IPS DF 6.9 (cell line): ENCODE results near the gene BRI3.

Source experiments
- DNase-seq: peaks from one replicate; pipeline ENCODE4 v3.0.0-alpha.2; 2013; ENCODE audit warnings: low read depth, low spot score
- H3K27ac ChIP-seq: one replicate; pipeline ENCODE4 v1.5.1; 2013; ENCODE audit warnings: low read length, control low read depth
- H3K27me3 ChIP-seq: 2 replicates; pipeline ENCODE4 v1.6.1; 2013; ENCODE audit warnings: mild to moderate bottlenecking, low read length; ENCODE audit not compliant: control insufficient read depth, insufficient read depth
- H3K36me3 ChIP-seq: 2 replicates; pipeline ENCODE4 v1.6.1; 2013; ENCODE audit warnings: low read length; ENCODE audit not compliant: control insufficient read depth, insufficient read depth
- H3K4me1 ChIP-seq: 2 replicates; pipeline ENCODE4 v1.6.1; 2013; ENCODE audit warnings: low read length; ENCODE audit not compliant: control insufficient read depth, insufficient read depth
- H3K4me3 ChIP-seq: 2 replicates; pipeline ENCODE4 v1.5.1; 2013; ENCODE audit warnings: mild to moderate bottlenecking, low read length
- H3K9me3 ChIP-seq: 2 replicates; pipeline ENCODE4 v1.6.1; 2013; ENCODE audit warnings: low read length, inconsistent platforms; ENCODE audit not compliant: control insufficient read depth, insufficient read depth
- WGBS: extraction: QIAGEN DNeasy Blood & Tissue Kit; methylation state at CpG from one replicate; pipeline ENCODE4 v1.1.7; 2013; ENCODE audit warnings: mixed read lengths, missing lambda C conversion rate; ENCODE audit not compliant: insufficient read length, insufficient coverage; 5-methylcytosine and 5-hydroxymethylcytosine counted together

BRI3 gene

GRCh38 chr7:98280791-98281756, at the start of gene BRI3:
Gene BRI3, plus strand, starts transcription at chr7:98281686. Its CDS starts 110 bp downstream, at chr7:98281796.
- peak; percentile 45 for DNase-seq
- no peaks in the 10 kb centered on the region for H3K9me3 ChIP-seq
- peak within 1 kb of the TSS; percentile 58 for H3K4me3 ChIP-seq
- no CpG with 5 or more reads among the region's 92 CpGs for WGBS
- peaks cover 4% of the 10 kb centered on the region; the same call in 1 of the 2 replicates for H3K36me3 ChIP-seq
- H3K4me1 ChIP-seq, result peaks cover 10% of the 10 kb centered on the region
- H3K27ac ChIP-seq, result no peak within 1 kb of the TSS
- H3K27me3 ChIP-seq, result no peaks in the 10 kb centered on the region

GRCh38 chr7:98232263-98232585, 49.3 kb upstream of the BRI3 start:
- H3K4me3 ChIP-seq, result no peak overlapping the region
- no CpG with 5 or more reads among the region's 8 CpGs for WGBS
- no peaks in the 10 kb centered on the region for H3K27me3 ChIP-seq
- H3K9me3 ChIP-seq, result no peaks in the 10 kb centered on the region
- H3K4me1 ChIP-seq, result no peaks in the 10 kb centered on the region
- no peaks in the 10 kb centered on the region for H3K36me3 ChIP-seq
- no peak overlapping the region for H3K27ac ChIP-seq
- DNase-seq, result no peak

GRCh38 chr7:98232799-98233198, 48.7 kb upstream of the BRI3 start:
- no peaks in the 10 kb centered on the region for H3K27me3 ChIP-seq
- H3K4me3 ChIP-seq, result no peak overlapping the region
- H3K27ac ChIP-seq, result no peak overlapping the region
- no peak for DNase-seq
- no peaks in the 10 kb centered on the region for H3K9me3 ChIP-seq
- no peaks in the 10 kb centered on the region for H3K36me3 ChIP-seq
- no peaks in the 10 kb centered on the region for H3K4me1 ChIP-seq
- WGBS, result no CpG with 5 or more reads among the region's 16 CpGs

- Histone ChIP-seq H3K9me3 (no peaks in the 10 kb centered on the region), H3K36me3 (peaks cover 5% of the 10 kb centered on the region; the same call in 1 of the 2 replicates), H3K4me1 (no peaks in the 10 kb centered on the region), H3K4me3 (no peak overlapping the region), H3K27ac (no peak overlapping the region), H3K27me3 (no peaks in the 10 kb centered on the region)
- no peak for DNase-seq
- no CpG with 5 or more reads among the region's 32 CpGs for WGBS
Measured at GRCh38 chr7:98233219-98234070, 48.0 kb upstream of the BRI3 start.

GRCh38 chr7:98234429-98235147, 46.9 kb upstream of the BRI3 start:
- H3K27ac ChIP-seq, result no peak overlapping the region
- H3K36me3 ChIP-seq, result peaks cover 5% of the 10 kb centered on the region; the same call in 1 of the 2 replicates
- WGBS, result no CpG with 5 or more reads among the region's 10 CpGs
- no peak overlapping the region for H3K4me3 ChIP-seq
- DNase-seq, result no peak
- no peaks in the 10 kb centered on the region for H3K27me3 ChIP-seq
- no peaks in the 10 kb centered on the region for H3K9me3 ChIP-seq
- no peaks in the 10 kb centered on the region for H3K4me1 ChIP-seq

GRCh38 chr7:98235901-98236300, 45.6 kb upstream of the BRI3 start:
- no peak for DNase-seq
- no peaks in the 10 kb centered on the region for H3K4me1 ChIP-seq
- no peaks in the 10 kb centered on the region for H3K9me3 ChIP-seq
- H3K27ac ChIP-seq, result no peak overlapping the region
- no peaks in the 10 kb centered on the region for H3K27me3 ChIP-seq
- no CpG with 5 or more reads among the region's 11 CpGs for WGBS
- H3K4me3 ChIP-seq, result no peak overlapping the region
- peaks cover 5% of the 10 kb centered on the region; the same call in 1 of the 2 replicates for H3K36me3 ChIP-seq

GRCh38 chr7:98236355-98237185, 44.9 kb upstream of the BRI3 start:
- no peaks in the 10 kb centered on the region for H3K9me3 ChIP-seq
- no CpG with 5 or more reads among the region's 25 CpGs for WGBS
- H3K27ac ChIP-seq, result no peak overlapping the region
- peaks cover 5% of the 10 kb centered on the region; the same call in 1 of the 2 replicates for H3K36me3 ChIP-seq
- no peak overlapping the region for H3K4me3 ChIP-seq
- no peak for DNase-seq
- H3K27me3 ChIP-seq, result no peaks in the 10 kb centered on the region
- no peaks in the 10 kb centered on the region for H3K4me1 ChIP-seq

GRCh38 chr7:98238076-98238475, 43.4 kb upstream of the BRI3 start:
- H3K9me3 ChIP-seq, result no peaks in the 10 kb centered on the region
- peaks cover 5% of the 10 kb centered on the region; the same call in 1 of the 2 replicates for H3K36me3 ChIP-seq
- H3K4me3 ChIP-seq, result no peak overlapping the region
- no peaks in the 10 kb centered on the region for H3K27me3 ChIP-seq
- no peaks in the 10 kb centered on the region for H3K4me1 ChIP-seq
- no CpG with 5 or more reads among the region's 4 CpGs for WGBS
- no peak for DNase-seq
- H3K27ac ChIP-seq, result no peak overlapping the region

- Histone ChIP-seq H3K36me3 (peaks cover 5% of the 10 kb centered on the region; the same call in 1 of the 2 replicates), H3K4me3 (no peak overlapping the region), H3K27ac (no peak overlapping the region), H3K27me3 (no peaks in the 10 kb centered on the region), H3K9me3 (no peaks in the 10 kb centered on the region), H3K4me1 (no peaks in the 10 kb centered on the region)
- DNase-seq, result no peak
- no CpG with 5 or more reads among the region's 9 CpGs for WGBS
Measured at GRCh38 chr7:98238976-98239375, 42.5 kb upstream of the BRI3 start.
